GM23248 (cell line): ENCODE data around the gene TMEM181.
"Not testable (repeated sequence)": the region's sequence is repeated elsewhere in the genome, so short reads cannot be mapped to it uniquely, and the experiment has no call there.

Source experiments
- EZH2 ChIP-seq: fragments of 200-600 bp; sonication (generic); IDR thresholded peaks from 2 replicates; pipeline ENCODE4 v1.6.1; 2018; ENCODE audit warnings: antibody characterized with exemption, mild to moderate bottlenecking; ENCODE audit not compliant: insufficient read depth, poor library complexity, severe bottlenecking
- EZH2phosphoT487 ChIP-seq: fragments of 200-600 bp; sonication (generic); IDR thresholded peaks from 2 replicates; pipeline ENCODE4 v1.6.1; 2018; ENCODE audit warnings: antibody characterized with exemption, moderate library complexity, mild to moderate bottlenecking, low read depth; ENCODE audit not compliant: insufficient read depth

GRCh38 chr6:158557110-158557509, 2.8 kb upstream of the TMEM181 start:
- TF ChIP-seq EZH2phosphoT487, EZH2: not testable (repeated sequence)
